HG02970 (cell line): ENCODE results near the gene AIFM2.
"Not testable (repeated sequence)": the region's sequence is repeated elsewhere in the genome, so short reads cannot be mapped to it uniquely, and the experiment has no call there.

Experiments used
- ATAC-seq: cut with Tn5 transposase; IDR thresholded peaks from one replicate; pipeline ENCODE4 v1.9.1; 2021; ENCODE audit warnings: mild to moderate bottlenecking, moderate library complexity, moderate number of reproducible peaks; ENCODE audit not compliant: unreplicated experiment, low FRiP score

The AIFM2 gene

DNA sequence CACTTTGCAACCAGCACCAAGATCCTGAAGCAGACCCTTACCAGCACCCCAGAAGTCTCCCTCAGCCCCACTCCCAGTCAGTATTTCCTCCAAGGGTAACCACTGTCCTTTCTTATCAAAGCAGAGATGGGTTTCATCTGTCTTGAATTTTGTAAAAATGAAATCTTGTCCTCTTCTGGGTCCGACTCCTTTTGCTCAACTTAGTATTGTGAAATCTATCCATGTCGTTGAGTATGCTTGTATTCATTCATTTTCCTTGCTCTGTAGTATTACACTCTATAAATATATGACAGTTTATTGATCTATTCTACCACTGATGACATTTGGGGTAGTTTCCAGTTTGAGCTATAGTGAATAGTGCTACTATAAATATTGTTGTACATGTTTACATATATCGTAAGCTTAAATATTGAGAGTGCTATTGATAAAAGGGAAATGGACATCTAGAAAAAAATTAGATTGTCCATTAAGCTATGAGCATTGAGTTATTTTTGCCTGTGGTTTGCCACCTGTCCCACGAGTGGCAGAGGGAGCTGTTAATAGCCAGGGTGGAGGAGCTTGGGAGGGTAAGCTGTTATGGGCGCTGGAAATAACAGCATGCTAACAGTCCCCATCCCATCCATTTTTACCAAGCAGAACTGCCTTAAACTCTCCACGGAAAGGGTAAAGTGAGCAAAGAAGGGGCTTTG is 36.5 kb downstream of the AIFM2 start:
- no peak for ATAC-seq

DNA sequence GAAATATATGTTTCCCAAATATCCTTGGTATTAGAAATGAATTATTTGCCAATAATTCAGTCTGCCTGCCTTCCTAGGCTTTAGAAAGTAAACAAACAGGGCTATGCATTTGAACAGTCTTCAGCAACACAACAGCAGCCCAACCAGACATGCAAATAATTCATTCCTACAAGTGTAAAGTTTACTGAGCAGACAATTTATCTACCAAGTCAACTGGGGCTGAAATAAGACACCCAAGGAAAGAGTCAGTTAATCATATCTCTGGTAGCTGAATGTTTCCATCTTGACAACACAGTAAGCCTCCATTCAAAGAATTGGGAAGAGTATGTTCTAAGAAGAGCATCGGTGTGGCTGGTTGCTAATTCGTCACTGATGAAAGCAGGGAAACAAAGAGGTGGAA is 38.4 kb downstream of the AIFM2 start:
- no peak for ATAC-seq

DNA sequence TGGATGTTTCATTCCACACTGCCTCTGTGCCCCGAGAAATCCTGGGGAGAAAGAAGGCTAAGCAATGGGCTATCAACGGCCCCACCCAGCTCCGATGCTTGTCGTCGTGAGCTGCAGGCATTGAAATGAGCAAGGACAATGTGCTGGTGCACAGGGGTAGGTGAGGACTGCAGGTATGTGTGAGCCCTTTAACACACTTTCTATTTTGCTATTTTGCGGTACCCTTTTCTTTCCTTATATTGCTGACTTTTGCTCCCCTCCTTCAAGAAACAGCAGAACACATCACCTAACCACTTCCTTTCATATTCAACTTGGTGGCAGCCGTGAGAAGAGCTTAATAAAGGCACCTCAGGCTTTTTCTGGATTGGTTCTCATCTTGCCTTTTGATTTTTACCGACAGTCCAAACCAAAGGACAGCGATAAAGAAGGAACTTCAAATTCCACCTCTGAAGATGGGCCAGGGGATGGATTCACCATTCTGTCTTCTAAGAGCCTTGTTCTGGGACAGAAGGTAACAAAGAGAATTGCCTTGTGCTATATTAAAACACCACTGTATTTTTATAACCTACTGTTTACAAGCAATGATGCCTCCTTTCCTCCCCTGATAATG is 39.2 kb downstream of the AIFM2 start:
- ATAC-seq = no peak

DNA sequence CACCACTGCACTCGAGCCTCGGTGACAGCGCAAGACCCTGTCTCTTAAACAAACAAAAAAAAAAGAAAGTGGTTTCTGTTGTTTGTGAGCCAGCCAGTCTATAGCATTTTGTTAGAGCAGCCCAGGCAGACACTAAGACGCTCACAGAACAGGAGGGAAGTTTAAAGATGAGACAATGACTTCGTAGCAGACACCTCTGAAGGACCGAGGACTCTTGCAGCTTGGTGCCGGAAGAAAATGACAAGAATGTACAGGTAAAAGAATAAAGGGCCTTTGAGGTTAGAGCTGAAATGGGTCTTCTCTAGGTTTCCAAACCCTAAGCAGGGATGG is 40.3 kb downstream of the AIFM2 start:
- no peak for ATAC-seq

DNA sequence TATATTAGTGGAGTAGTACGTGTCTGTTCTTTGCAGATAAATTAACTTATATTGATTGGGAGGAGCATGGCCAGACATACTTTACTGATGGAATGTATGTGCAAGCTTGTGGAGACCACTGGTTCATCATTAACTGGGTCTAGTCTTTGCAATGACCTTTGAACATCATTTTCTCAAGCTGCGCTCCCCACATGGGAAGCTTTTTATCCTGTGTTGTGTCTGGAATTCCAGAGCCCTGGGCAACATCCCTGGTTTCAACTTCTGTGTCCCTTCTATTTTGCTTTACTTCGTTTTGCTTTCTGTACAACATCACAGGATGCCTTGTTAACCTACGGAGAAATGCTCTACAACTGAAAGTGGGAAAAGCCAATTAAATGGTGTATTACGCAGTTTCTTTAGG is 41.7 kb downstream of the AIFM2 start:
- ATAC-seq = no peak

DNA sequence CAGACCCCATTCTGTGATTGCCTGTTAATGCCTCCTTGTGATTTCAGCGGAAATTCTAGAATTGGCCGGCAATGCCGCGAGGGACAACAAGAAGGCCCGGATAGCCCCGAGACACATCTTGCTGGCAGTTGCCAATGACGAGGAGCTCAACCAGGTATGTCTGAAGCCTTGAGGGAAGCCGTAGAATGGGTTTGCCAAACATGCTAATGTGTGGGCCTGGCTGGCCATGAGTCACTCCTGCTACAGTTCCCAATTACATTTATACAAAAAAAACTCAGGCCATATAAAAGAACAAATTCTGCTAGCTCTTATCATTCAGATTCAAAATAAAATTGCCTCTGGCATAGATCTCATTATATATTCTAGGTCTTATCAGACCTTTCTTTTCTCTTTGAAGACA is 42.6 kb downstream of the AIFM2 start:
- ATAC-seq = no peak

DNA sequence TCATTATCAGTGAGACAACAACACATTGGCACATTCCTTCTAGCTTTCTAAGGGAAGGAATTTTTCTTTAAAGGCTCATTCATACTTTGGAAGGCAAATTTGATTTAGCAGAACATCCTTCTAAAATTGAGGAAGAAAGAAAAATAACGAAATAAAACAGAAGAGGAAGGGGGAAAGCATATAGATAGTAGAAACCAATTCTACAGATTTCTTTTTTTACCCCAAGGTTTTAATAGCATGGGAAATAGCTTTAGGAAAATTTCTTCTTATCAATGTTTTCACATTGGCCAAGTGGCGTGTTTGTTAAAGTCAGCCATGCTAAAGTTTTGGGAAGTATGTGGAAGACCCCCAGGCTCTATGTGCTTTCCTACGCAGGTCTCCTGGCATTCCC is 44.3 kb downstream of the AIFM2 start:
- no peak for ATAC-seq

DNA sequence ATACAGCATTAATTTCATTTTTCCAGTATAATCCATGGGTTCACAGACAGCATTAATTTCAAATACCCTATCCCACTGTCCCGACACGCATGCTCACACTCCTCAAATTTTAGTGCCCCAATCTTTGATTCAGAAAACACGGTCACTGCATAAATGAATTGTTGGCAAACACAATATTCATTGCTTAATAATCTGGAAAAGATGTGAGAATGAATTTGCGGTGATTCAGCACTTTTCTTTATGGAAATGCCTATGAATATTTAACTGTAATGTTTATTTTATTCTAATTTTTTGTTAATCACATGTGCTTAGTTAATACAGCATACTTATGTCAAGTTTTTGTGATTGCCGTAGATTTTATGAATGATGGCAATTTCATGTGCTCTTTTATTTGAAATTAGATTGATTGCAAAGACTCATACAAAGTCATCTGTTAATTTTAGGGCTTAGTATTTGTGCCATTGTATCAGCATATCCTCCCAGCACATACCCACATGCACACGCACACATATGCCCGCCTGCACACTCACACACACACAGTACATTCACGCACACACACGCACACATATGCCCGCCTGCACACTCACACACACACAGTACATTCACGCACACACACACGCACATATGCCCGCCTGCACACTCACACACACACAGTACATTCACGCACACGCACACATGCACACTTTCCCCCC is 44.9 kb downstream of the AIFM2 start:
- no peak for ATAC-seq

DNA sequence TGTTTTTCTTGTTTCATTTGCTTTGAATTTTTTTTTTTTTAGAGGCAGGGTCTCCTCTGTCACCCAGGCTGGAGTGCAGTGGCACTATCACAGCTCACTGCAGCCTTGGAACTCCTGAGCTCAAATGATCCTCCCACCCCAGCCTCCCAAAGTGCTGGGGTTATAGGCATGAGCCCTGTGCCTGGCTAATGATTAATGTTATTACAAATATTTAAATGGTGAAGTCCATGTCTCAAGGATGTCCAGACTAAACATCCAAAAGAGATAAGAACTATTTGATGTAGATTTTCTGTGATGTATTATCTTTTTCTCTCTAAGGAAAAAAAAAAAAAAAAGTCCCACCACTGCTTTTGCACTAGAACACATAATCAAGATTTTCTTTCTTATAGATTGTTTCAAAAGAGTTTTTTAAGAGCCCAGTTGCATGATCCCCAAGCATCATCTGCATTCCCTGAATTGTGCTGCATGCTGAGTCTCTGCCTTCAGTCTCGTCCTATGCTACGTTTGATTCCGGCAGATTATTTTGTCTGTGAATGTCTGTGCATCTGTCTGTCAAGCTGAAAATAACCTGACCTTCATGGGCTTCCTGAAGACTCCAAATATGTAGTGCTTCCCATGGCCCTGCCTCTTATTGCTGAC is 46.5 kb downstream of the AIFM2 start:
- no peak for ATAC-seq

DNA sequence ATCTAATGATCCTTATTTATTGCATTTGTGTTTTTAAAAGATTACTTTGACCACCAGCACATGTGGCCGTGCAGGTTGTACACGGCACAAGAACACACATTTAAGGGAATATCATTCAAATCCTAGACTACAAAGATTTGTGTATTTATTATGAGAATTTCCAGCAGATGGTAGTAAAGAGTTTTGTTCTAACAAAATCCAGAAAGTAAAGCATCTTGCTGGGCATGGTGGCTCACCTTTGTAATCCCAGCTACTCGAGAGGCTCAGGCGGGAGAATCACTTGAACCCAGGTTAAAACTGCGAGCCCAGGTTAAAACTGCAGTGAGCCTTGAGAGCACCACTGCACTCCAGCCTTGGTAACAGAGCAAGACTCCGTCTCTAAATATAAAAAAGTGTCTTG is 48.4 kb downstream of the AIFM2 start:
- ATAC-seq = no peak

DNA sequence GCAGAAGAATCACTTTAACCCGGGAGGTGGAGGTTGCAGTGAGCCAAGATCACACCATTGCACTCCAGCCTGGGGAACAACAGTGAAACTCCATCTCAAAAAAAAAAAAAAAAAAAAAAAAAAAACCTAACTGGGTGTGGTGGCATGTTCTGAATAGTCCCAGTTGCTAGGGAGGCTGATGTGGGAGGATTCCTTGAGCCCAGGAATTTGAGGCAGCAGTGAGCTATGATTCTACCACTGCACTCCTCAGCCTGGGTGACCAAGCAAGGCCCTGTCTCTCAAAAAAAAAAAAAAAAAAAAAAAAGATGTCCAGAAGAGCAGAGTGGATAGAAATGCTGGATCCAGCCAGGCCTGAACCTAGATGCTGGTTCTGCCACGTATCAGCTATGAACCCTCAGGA is 51.8 kb downstream of the AIFM2 start:
- ATAC-seq = not testable (repeated sequence)

DNA sequence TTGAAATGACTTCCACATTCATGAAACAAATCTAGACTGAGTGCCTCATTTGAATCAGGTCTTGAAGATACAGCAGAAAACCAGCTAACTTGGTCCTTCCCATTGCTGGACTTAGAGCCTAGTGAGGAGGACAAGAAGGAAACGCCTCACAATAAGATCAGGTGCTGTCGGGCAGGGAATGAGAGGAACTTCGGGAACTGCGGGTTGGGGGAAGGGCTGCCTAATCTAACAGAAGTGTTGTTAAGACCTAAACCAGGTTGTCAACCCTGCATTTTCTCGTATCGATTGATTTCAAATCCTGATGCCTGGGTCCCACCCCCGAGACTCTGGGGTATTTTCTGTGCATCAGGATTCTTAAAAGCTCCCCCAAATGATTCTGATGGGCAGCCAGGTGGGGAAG is 53.7 kb downstream of the AIFM2 start:
- no peak for ATAC-seq

DNA sequence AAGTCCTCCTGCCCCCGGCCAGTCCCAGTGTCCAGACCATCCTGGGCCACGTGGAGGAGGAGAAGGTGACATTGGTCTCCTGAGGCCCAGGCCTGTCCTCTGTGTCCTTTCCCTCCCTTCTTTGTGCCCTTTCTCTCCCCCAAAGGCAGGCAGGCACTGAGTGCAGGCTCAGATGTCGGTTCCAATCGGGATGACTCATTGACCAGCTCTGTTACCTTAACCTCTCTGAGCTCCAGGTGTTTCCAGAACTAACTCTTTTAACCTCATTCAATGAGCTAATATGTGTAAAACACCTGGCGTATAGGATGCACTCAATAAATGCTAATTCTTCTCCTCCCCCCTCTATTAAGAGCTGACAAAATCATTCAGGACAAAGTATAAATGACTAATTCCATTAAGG is 54.3 kb downstream of the AIFM2 start:
- no peak for ATAC-seq

DNA sequence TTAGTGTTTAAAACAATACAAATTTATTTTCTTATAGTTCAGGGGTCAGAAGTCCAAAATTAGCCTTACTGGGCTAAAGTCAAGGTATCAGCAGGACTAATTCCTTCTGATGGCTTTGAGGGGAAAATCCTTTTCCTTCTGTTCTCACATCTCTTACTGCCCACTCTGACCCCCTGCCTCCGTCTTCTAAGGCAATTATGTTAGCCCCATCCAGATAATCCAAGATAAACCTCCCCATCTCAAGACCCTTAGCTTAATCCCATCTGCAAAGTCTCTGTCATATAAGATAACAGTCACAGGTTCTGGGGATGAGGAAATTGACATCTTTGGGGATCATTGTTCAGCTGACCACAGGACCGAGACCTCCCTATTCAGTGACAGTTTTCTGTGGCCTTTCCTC is 57.7 kb downstream of the AIFM2 start:
- ATAC-seq = no peak

DNA sequence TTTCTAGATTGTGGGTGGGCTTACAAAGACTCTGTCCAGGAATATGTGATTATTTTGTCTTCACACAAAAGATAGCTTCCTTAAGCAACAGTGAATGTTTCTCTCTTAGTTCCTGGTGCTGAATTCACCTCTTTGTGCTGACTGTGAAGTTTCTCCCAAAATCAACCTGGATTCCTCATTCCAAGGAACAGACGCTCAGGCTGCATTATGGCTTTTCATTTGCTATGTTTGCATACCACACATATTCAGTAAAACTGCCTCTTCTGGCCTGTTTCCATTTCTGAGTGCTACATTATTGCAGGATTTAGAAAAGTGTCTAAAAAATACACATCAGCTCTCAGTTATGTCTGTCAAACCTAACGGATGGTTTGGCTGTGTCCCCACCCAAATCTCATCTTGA is 58.5 kb downstream of the AIFM2 start:
- ATAC-seq = no peak

DNA sequence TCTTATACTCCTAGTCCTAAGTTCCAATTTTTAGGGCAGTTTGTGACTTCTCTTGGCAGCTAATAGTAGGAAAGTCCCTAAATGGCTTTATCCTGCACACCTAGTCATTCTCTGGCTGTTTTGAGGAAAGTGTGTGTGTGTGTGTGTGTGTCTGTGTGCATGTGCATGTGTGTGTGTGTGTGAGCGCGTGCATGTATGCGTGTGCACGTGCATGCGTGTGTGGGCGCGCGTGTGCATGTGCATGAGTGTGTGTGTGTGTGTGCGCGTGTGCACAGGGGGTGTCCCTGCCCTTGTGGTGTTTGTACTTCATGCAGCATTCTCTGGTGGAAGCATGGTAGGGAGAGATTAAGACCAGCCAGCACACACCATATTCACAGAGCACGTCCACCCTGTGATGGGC is 61.8 kb downstream of the AIFM2 start:
- ATAC-seq = no peak

DNA sequence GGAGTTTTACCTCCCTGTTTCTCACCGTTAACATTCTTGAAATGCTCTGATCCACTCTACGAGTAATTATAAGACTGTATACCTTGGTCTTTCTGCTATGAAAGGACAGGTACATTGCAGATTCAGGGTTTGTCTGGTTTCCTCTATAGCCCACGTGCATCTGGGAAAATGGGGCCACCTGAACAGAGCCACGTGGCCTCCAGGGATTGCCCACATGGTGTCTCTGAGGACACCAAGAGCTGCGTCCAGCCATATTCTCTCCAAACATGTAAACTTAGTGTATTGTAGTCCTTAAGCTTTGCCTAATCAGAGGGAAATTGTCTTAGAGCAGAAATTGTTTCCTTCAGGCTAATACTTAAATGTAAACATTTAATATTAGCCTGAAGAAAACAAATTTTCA is 63.3 kb downstream of the AIFM2 start:
- ATAC-seq = no peak

DNA sequence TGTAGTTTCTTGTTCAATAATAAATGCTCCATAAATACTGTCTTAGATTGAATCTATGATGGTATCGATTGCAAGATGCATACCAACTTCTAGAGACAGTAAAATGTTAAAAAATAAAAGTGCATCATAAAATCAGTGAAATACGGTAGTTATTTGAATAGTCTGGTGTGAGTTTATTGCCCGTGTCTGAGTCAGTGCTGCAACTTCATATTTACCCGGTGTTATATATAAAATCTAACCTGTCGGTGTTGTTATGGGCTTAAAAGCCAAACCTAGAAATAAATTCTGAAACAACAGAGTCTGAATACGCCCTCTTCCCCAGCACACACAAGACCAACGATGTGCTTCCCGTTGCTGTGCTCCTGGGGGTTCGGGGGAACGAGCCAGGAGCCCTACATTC is 63.7 kb downstream of the AIFM2 start:
- no peak for ATAC-seq

DNA sequence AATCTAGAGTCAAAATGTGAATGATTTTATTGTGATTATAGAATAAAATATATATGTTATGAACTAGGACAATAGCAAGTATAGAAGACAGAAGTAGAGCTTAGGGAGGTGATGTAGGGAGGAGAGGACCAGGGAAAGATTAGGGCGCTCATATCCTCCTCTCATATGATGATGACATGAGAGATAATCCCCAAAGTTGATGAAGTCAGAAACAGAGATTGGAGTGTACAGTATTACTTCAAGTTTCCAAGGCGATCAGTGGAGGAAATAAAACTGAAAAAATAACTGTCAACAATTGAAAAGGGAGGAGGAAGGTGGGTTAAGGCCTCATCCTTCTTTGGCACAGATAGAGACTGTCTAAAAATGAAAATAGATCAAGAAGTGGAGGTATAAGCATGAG is 65.0 kb downstream of the AIFM2 start:
- ATAC-seq = no peak

DNA sequence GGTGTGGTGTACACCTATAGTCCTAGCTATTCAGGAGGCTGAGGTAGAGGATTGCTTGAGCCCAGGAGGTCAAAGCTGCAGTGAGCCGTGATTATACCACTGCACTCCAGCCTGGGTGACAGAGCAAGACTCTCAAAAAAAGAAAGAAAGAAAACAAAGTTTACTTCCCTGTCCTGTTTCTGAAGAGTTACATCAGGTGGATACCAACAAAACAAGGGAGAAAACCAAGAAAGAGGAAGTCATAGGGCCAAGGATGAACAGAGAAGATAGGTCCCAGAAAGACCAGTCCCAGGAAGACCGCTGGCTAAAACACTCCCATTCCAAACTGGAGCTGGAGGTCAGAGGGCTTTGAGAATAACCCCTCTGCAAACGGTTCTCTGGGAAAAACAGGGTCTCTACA is 66.4 kb downstream of the AIFM2 start:
- no peak for ATAC-seq

DNA sequence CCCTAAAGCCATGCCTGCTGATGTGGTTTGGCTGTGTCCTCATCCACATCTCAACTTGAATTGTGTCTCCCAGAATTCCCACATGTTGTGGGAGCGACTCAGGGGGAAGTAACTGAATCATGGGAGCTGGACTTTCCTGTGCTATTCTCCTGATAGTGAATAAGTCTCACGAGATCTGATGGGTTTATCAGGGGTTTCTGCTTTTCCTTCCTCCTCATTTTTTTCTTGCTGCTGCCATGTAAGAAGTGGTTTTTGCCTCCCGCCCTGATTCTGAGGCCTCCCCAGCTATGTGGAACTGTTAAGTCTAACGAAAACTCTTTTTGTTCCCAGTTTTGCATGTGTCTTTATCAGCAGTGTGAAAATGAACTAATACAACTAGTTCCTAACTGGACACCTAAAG is 68.1 kb downstream of the AIFM2 start:
- ATAC-seq = no peak
